H1 (cell line): ENCODE measurements around the gene PDS5A. TPM values are rescaled to one million over a fixed set of nuclear protein-coding genes. Genes with fewer than 3 reads are reported as not detected.

ENCODE experiments used
- CTCF ChIA-PET: fragments of 300-600 bp; sonication (Branson Sonifier 250); formaldehyde crosslinking; loops from one replicate; lab custom pipeline; 2021; ENCODE audit not compliant: partially characterized antibody; lab: Charles Lee
- POLR2A ChIA-PET: fragments of 300-600 bp; sonication (Branson Sonifier 250); formaldehyde crosslinking; loops from one replicate; lab custom pipeline; 2021; ENCODE audit warnings: inconsistent platforms; ENCODE audit not compliant: partially characterized antibody; lab: Charles Lee
- DNase-seq, 2 experiments: peaks; one replicate each; pipeline versions ENCODE4 v3.0.0 to v3.0.0-alpha.2; 2010 to 2022; ENCODE audit warnings: low spot score in 2 of 2, low read depth in 1 of 2, mixed read lengths in 1 of 2
- FAIRE-seq: peaks from 2 replicates; lab custom pipeline; 2011; peaks lifted over from hg19 to GRCh38; lab: Jason Lieb, UNC
- H2AFZ ChIP-seq: 2 replicates; pipeline ENCODE4 v1.8.1; 2012; ENCODE audit warnings: low read length, inconsistent platforms
- H2AK5ac ChIP-seq: 2 replicates; pipeline ENCODE4 v1.6.1; 2013; ENCODE audit warnings: low read depth, low read length
- H2BK120ac ChIP-seq: replicated peaks from 2 replicates; pipeline ENCODE3; 2013; ENCODE audit warnings: low read depth, low read length, inconsistent platforms
- H2BK12ac ChIP-seq: 2 replicates; pipeline ENCODE4 v1.6.1; 2013; ENCODE audit warnings: low read depth, low read length
- H2BK15ac ChIP-seq: 2 replicates; pipeline ENCODE4 v1.6.1; 2013; ENCODE audit warnings: low read length
- H2BK20ac ChIP-seq: 2 replicates; pipeline ENCODE4 v1.6.1; 2013; ENCODE audit warnings: low read length
- H2BK5ac ChIP-seq: 2 replicates; pipeline ENCODE4 v1.6.1; 2013; ENCODE audit warnings: low read depth, low read length
- H3K14ac ChIP-seq: 2 replicates; pipeline ENCODE4 v1.6.1; 2013; ENCODE audit warnings: inconsistent platforms; ENCODE audit not compliant: insufficient read length
- H3K18ac ChIP-seq: 2 replicates; pipeline ENCODE4 v1.6.1; 2013; ENCODE audit warnings: low read length; ENCODE audit errors: extremely low read depth
- H3K23ac ChIP-seq: 2 replicates; pipeline ENCODE4 v1.6.1; 2013; ENCODE audit warnings: inconsistent platforms; ENCODE audit not compliant: insufficient read length
- H3K23me2 ChIP-seq: 2 replicates; pipeline ENCODE4 v1.6.1; 2013; ENCODE audit warnings: low read depth, low read length
- H3K27ac ChIP-seq: 2 replicates; pipeline ENCODE4 v1.6.1; 2011; ENCODE audit warnings: low read depth, low read length, inconsistent platforms
- H3K27me3 ChIP-seq, 4 experiments: replicated peaks in 1 of 4; 1 replicate in 1 of 4; 2 replicates in 3 of 4; pipeline versions ENCODE4 v1.6.1 to v1.8.1; 2011 to 2013; ENCODE audit warnings: low read length in 3 of 4, mild to moderate bottlenecking in 3 of 4, inconsistent platforms in 2 of 4, mixed read lengths in 2 of 4, moderate library complexity in 1 of 4; ENCODE audit not compliant: control insufficient read depth in 3 of 4, insufficient read depth in 3 of 4; ENCODE audit errors: extremely low read depth in 1 of 4
- H3K36me3 ChIP-seq, 4 experiments: 2 replicates each; pipeline versions ENCODE4 v1.6.1 to v1.8.1; 2011 to 2013; ENCODE audit warnings: mild to moderate bottlenecking in 4 of 4, low read length in 3 of 4, moderate library complexity in 2 of 4, control low read depth in 1 of 4, inconsistent platforms in 1 of 4; ENCODE audit not compliant: insufficient read depth in 4 of 4, control insufficient read depth in 2 of 4
- H3K4ac ChIP-seq: replicated peaks from 2 replicates; pipeline ENCODE3; 2013; ENCODE audit warnings: low read length, low read depth, mixed read lengths, inconsistent platforms; ENCODE audit not compliant: insufficient read length
- H3K4me1 ChIP-seq, 4 experiments: replicated peaks in 1 of 4; 1 replicate in 1 of 4; 2 replicates in 3 of 4; pipeline versions ENCODE4 v1.6.1 to v1.8.1; 2011 to 2013; ENCODE audit warnings: low read length in 3 of 4, inconsistent platforms in 2 of 4, mixed read lengths in 1 of 4; ENCODE audit not compliant: insufficient read depth in 4 of 4, control insufficient read depth in 3 of 4
- H3K4me2 ChIP-seq, 2 experiments: 2 replicates each; pipeline versions ENCODE4 v1.6.1 to v1.8.1; 2011 to 2013; ENCODE audit warnings: low read depth in 2 of 2, low read length in 2 of 2, control low read depth in 1 of 2, inconsistent platforms in 1 of 2, mild to moderate bottlenecking in 1 of 2; ENCODE audit not compliant: insufficient read depth in 1 of 2
- H3K4me3 ChIP-seq, 4 experiments: fragments of 200-600, 300-600 bp in 1 of 4; sonication (generic), shearing (Covaris generic), sonication (Bioruptor Twin) in 1 of 4; 2 replicates each; pipeline versions ENCODE4 v1.5.1 to v1.8.1; 2011 to 2016; ENCODE audit warnings: low read length in 4 of 4, low read depth in 3 of 4, control low read depth in 2 of 4, inconsistent platforms in 2 of 4, mild to moderate bottlenecking in 2 of 4, mixed read lengths in 1 of 4, moderate library complexity in 1 of 4; ENCODE audit not compliant: insufficient read depth in 2 of 4; ENCODE audit errors: extremely low read depth in 1 of 4
- H3K56ac ChIP-seq: replicated peaks from 2 replicates; pipeline ENCODE3; 2013; ENCODE audit warnings: low read depth, mild to moderate bottlenecking, mixed read lengths, low read length, inconsistent platforms; ENCODE audit not compliant: insufficient read length
- H3K79me1 ChIP-seq: 2 replicates; pipeline ENCODE4 v1.6.1; 2013; ENCODE audit warnings: low read depth, low read length, control low read depth
- H3K79me2 ChIP-seq, 2 experiments: 2 replicates each; pipeline versions ENCODE4 v1.6.1 to v1.8.1; 2012 to 2013; ENCODE audit warnings: low read length in 2 of 2, mild to moderate bottlenecking in 2 of 2, inconsistent platforms in 1 of 2; ENCODE audit not compliant: insufficient read depth in 2 of 2, control insufficient read depth in 1 of 2
- H3K9ac ChIP-seq, 4 experiments: replicated peaks in 1 of 4; 1 replicate in 1 of 4; 2 replicates in 3 of 4; pipeline versions ENCODE4 v1.6.1 to v1.8.1; 2011 to 2013; ENCODE audit warnings: low read depth in 3 of 4, low read length in 3 of 4, control low read depth in 2 of 4, mild to moderate bottlenecking in 2 of 4, moderate library complexity in 2 of 4, inconsistent platforms in 1 of 4; ENCODE audit errors: extremely low read depth in 1 of 4
- H3K9me3 ChIP-seq, 2 experiments: 2 replicates each; pipeline versions ENCODE4 v1.6.1 to v1.8.1; 2012 to 2013; ENCODE audit warnings: mild to moderate bottlenecking in 2 of 2, moderate library complexity in 2 of 2, control low read depth in 1 of 2, inconsistent platforms in 1 of 2, low read depth in 1 of 2, low read length in 1 of 2, mixed read lengths in 1 of 2; ENCODE audit not compliant: insufficient read depth in 2 of 2
- H4K20me1 ChIP-seq, 2 experiments: replicated peaks in 1 of 2; 2 replicates each; pipeline versions ENCODE3 to v1.8.1; 2011 to 2013; ENCODE audit warnings: inconsistent platforms in 2 of 2, low read length in 2 of 2, mild to moderate bottlenecking in 1 of 2; ENCODE audit not compliant: insufficient read depth in 2 of 2, control insufficient read depth in 1 of 2
- H4K5ac ChIP-seq: 2 replicates; pipeline ENCODE4 v1.6.1; 2013; ENCODE audit warnings: low read length, low read depth, mixed read lengths, inconsistent platforms; ENCODE audit not compliant: insufficient read length
- H4K8ac ChIP-seq: 2 replicates; pipeline ENCODE4 v1.8.0; 2013; ENCODE audit warnings: mild to moderate bottlenecking, moderate library complexity, low read length, inconsistent platforms; ENCODE audit not compliant: insufficient read depth; ENCODE audit errors: extremely low read depth
- H4K91ac ChIP-seq: replicated peaks from 2 replicates; pipeline ENCODE3; 2013; ENCODE audit warnings: low read length, mixed read lengths, inconsistent platforms; ENCODE audit not compliant: insufficient read length
- CBX5 ChIP-seq: fragments of 300-800, 300-1000 bp; sonication (generic); IDR thresholded peaks from 2 replicates; pipeline ENCODE4 v1.7.1; 2016; ENCODE audit warnings: antibody characterized with exemption, low read length, low read depth
- KDM1A ChIP-seq: fragments of 200-600, 300-600 bp; sonication (generic); IDR thresholded peaks from 2 replicates; pipeline ENCODE4 v1.7.1; 2016; ENCODE audit warnings: mild to moderate bottlenecking, low read length, borderline replicate concordance
- WGBS, 2 experiments: shearing (Covaris generic) in 1 of 2; methylation state at CpG; one replicate each; pipeline versions ENCODE4 v1.1.6 to v1.1.7; 2013 to 2015; ENCODE audit warnings: low lambda C conversion rate in 2 of 2, mixed read lengths in 2 of 2, inconsistent platforms in 1 of 2, low coverage in 1 of 2, missing lambda C conversion rate in 1 of 2; ENCODE audit not compliant: insufficient replicate concordance in 2 of 2, insufficient coverage in 1 of 2, insufficient read length in 1 of 2; ENCODE audit errors: extremely low coverage in 1 of 2, missing lambda C conversion rate in 1 of 2; 5-methylcytosine and 5-hydroxymethylcytosine counted together
- polyA plus RNA-seq, 7 experiments: library from polyadenylated mRNA; depleted of rRNA in 3 of 7; stranded (reverse) in 5 of 7; unstranded in 2 of 7; fragments of >200 nt in 5 of 7; fragments of 200-250 nt in 2 of 7; gene quantifications; 1 replicate in 5 of 7; 2 replicates in 1 of 7; 4 replicates in 1 of 7; pipeline versions ENCODE4 v1.2.1 to v1.2.3, GENCODE V29; 2011 to 2013; ENCODE audit warnings: missing spikeins in 2 of 7, mixed read lengths in 2 of 7
- total RNA-seq: library from RNA; stranded (reverse); fragmentation: NEBNext Ultra II Directional; extraction: Animal tissue kit (Norgen Biotek cat#: 25700); gene quantifications from 2 replicates; pipeline ENCODE4 v1.2.1, GENCODE V29; 2021
- TF ChIP-seq, protein P1 (sequence below): IDR thresholded peaks from 2 replicates; pipeline ENCODE4 v1.6.1; 2011; ENCODE audit warnings: low read depth, mild to moderate bottlenecking, low read length; ENCODE audit not compliant: insufficient read depth
- TF ChIP-seq, protein P2 (sequence below), 3 experiments: IDR thresholded peaks; 1 replicate in 2 of 3; 2 replicates in 1 of 3; pipeline versions ENCODE4 v1.5.1 to v1.6.1; 2011; ENCODE audit warnings: low read length in 3 of 3, mild to moderate bottlenecking in 3 of 3, inconsistent platforms in 2 of 3, low read depth in 1 of 3, moderate library complexity in 1 of 3; ENCODE audit not compliant: insufficient read depth in 1 of 3; ENCODE audit errors: control extremely low read depth in 1 of 3

Gene PDS5A
- total and polyA plus RNA-seq, 2 of the 8 experiments (the other 6 are each of a cell fraction or from before 2014, with no cell fraction given): 15.5 to 76.6 TPM

DNA sequence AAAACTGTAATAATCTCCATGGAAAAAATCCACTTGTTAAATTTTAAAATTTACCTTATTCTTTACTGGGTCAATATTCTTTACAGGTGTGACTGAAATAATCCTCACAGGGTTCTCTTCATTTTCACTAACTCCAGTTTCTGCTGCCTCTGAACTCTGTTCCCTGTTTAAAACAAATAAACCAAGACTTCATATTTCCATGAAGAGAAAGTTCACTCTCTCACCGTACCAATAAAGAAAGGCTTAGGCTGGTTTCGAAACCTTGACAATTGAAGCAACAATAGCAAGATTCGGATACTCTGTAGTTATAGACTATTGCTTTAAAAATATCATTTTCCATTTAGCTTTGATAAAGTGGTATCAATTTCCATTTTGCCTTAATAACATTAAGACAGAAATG is 135.8 kb downstream of the PDS5A start:
- H4K91ac ChIP-seq: no peak overlapping the region
- FAIRE-seq: no peak

More for the DNA sequence above, 135.8 kb downstream of the PDS5A start:
- Histone ChIP-seq H3K9ac (no peak overlapping the region), H3K56ac (no peak overlapping the region), H2BK5ac (no peak overlapping the region), H2BK120ac (no peak overlapping the region), H3K4ac (no peak overlapping the region), H3K79me2 (no peaks in the 10 kb centered on the region), H3K9me3 (no peaks in the 10 kb centered on the region), H3K23ac (no peak overlapping the region), H2AFZ (no peak overlapping the region), H2AK5ac (no peak overlapping the region), H4K8ac (no peak overlapping the region), H4K5ac (no peak overlapping the region), H3K27me3 (no peaks in the 10 kb centered on the region), H3K4me1 (no peaks in the 10 kb centered on the region), H3K14ac (no peak overlapping the region), H3K4me2 (no peak overlapping the region), H3K36me3 (peaks cover 12 to 51% (median 37%) of the 10 kb centered on the region in 4 experiments), H2BK15ac (no peak overlapping the region), H2BK20ac (no peak overlapping the region), H3K18ac (no peak overlapping the region), H3K27ac (no peak overlapping the region), H4K20me1 (no peaks in the 10 kb centered on the region), H2BK12ac (no peak overlapping the region), H3K79me1 (no peaks in the 10 kb centered on the region), H3K4me3 (no peak overlapping the region), H3K23me2 (no peaks in the 10 kb centered on the region)
- no peak for DNase-seq
- TF ChIP-seq KDM1A (no peak), CBX5 (no peak)
- TF ChIP-seq, protein P1, sequence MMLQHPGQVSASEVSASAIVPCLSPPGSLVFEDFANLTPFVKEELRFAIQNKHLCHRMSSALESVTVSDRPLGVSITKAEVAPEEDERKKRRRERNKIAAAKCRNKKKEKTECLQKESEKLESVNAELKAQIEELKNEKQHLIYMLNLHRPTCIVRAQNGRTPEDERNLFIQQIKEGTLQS: no peak
- TF ChIP-seq, protein P2, sequence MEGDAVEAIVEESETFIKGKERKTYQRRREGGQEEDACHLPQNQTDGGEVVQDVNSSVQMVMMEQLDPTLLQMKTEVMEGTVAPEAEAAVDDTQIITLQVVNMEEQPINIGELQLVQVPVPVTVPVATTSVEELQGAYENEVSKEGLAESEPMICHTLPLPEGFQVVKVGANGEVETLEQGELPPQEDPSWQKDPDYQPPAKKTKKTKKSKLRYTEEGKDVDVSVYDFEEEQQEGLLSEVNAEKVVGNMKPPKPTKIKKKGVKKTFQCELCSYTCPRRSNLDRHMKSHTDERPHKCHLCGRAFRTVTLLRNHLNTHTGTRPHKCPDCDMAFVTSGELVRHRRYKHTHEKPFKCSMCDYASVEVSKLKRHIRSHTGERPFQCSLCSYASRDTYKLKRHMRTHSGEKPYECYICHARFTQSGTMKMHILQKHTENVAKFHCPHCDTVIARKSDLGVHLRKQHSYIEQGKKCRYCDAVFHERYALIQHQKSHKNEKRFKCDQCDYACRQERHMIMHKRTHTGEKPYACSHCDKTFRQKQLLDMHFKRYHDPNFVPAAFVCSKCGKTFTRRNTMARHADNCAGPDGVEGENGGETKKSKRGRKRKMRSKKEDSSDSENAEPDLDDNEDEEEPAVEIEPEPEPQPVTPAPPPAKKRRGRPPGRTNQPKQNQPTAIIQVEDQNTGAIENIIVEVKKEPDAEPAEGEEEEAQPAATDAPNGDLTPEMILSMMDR (IDR thresholded peaks at IDR 0.05; ENCODE audit: control extremely low read depth in 1 of 3, insufficient read depth in 1 of 3, low read depth in 1 of 3, low read length in 3 of 3): no peak
- POLR2A ChIA-PET: no interaction called here
- WGBS, 2 experiments: 94% methylated on average over 3 of the region's 3 CpGs; no CpG with 5 or more reads in 1 of the 2 experiments
- CTCF ChIA-PET: interaction anchor here (1.6 kb wide), 1 partner anchor 15 kb away, joined by 4 read pairs; no protein-coding TSS in a partner anchor
